HG02970 (cell line): ENCODE measurements around the gene FOSL2.

Experiments
- ATAC-seq: cut with Tn5 transposase; IDR thresholded peaks from one replicate; pipeline ENCODE4 v1.9.1; 2021; ENCODE audit warnings: mild to moderate bottlenecking, moderate library complexity, moderate number of reproducible peaks; ENCODE audit not compliant: unreplicated experiment, low FRiP score

FOSL2 gene

DNA sequence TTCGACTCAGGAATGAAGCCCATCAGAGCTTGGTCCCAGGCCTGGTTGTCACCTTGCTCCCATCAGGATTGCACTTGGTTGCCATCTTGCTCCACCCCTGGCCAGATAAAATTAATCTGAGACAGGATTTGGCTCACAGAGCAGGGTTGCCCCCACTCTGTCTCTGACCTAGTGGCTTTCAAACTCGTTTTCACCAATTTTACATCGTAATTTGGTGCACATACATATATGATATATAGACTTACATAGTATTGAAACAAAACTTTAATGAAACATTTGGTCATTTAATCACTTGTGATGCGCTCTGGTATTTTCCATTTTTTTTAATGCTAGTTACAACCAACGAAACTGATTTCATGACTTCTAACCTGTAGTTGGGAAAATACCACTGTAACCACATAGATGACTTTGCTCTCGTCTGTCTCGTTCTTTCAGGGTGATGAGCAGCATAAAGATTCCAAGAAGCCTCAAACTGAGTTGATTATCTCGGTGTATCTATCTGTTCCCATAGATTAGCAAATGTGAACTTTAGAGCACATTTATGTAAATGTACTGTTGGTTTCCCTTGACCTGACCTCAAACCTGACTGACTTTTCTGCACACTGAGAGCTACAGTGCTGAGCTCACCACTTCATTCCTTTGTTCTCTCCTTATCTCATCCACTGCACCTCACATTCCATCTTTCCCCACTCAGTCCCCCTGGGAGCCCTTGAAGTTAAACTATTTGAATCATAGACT lies 72.7 kb downstream of the FOSL2 start:
- ATAC-seq, result no peak
